GM10248 (cell line): ENCODE measurements around the gene ROBO1.

Experiments used
- CTCF ChIA-PET: fragments of 300-600 bp; sonication (Branson Sonifier 250); formaldehyde crosslinking; extraction: SDS; loops from one replicate; lab custom pipeline; 2021; ENCODE audit warnings: antibody characterized with exemption; lab: Yijun Ruan, JAX
- POLR2A ChIA-PET: fragments of 350-650 bp; sonication (Branson Sonifier 250); formaldehyde crosslinking; extraction: SDS; loops from one replicate; lab custom pipeline; 2020; ENCODE audit warnings: antibody characterized with exemption; lab: Yijun Ruan, JAX
- DNase-seq: peaks from one replicate; pipeline ENCODE4 v3.0.0; 2012; ENCODE audit errors: extremely low spot score
- CTCF ChIP-seq: IDR thresholded peaks from 2 replicates; pipeline ENCODE4 v1.5.1; 2012; ENCODE audit warnings: mild to moderate bottlenecking, low read depth; ENCODE audit errors: extremely low read depth, missing control alignments, control extremely low read depth

ROBO1 gene

GRCh38 chr3:79170021-79170420 lies 597.8 kb downstream of the ROBO1 start:
- CTCF ChIA-PET, result interaction anchor here (1.0 kb wide), 1 partner anchor 11 kb away, joined by 3 read pairs; no protein-coding TSS in a partner anchor
- DNase-seq, result no peak
- POLR2A ChIA-PET, result no interaction called here
- no peak for TF ChIP-seq CTCF

DNA sequence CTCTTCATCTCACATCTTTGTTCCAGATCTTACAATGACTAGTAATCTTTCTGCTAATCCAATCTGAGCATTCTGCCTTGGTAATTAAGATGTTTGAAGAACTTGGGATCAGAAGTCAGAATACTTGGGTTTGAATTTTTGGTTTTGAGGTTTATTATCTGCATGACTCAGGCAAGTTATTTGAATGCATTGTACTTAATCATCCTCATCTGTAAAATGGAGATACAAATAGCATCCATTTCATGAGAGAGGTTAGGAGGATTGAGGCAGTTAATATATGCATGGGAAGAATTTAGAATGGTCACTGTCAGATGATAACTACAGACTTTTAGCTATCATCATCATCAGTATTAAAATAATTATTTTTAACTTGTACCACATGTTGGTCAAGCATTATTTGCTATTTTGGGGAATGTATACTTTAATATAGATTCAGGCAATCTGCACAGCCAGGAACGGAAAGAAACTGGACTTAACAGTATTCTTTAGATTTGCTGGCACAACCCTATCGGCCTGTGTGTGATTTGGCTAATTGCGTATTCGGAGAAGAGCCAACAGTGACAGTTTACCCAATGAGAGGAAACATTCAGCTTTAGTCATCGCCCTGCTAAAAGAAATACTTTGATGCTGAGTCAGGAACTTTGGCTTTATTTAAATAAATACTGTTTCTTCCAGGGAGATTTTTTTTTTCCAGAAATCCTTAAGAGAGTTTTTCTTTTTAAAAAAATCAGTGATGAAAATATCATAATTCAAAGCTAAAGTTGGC lies 600.0 kb downstream of the ROBO1 start:
- CTCF ChIA-PET, result interaction anchor here (1.3 kb wide), 1 partner anchor 13 kb away, joined by 3 read pairs; no protein-coding TSS in a partner anchor
- DNase-seq, result no peak
- POLR2A ChIA-PET, result no interaction called here
- TF ChIP-seq CTCF, result no peak

GRCh38 chr3:79162653-79163052 lies 605.1 kb downstream of the ROBO1 start:
- CTCF ChIA-PET, result interaction anchor here (1.4 kb wide), 1 partner anchor 9 kb away, joined by 5 read pairs; no protein-coding TSS in a partner anchor
- no peak for TF ChIP-seq CTCF
- DNase-seq, result no peak
- POLR2A ChIA-PET, result no interaction called here

GRCh38 chr3:79161941-79162340 lies 605.9 kb downstream of the ROBO1 start:
- no peak for DNase-seq
- no peak for TF ChIP-seq CTCF
- ChIA-PET CTCF (interaction anchor here (0.8 to 1.4 kb wide), 2 partner anchors 9 to 12 kb away, joined by 3 to 5 read pairs; no protein-coding TSS in a partner anchor), POLR2A (no interaction called here)

DNA sequence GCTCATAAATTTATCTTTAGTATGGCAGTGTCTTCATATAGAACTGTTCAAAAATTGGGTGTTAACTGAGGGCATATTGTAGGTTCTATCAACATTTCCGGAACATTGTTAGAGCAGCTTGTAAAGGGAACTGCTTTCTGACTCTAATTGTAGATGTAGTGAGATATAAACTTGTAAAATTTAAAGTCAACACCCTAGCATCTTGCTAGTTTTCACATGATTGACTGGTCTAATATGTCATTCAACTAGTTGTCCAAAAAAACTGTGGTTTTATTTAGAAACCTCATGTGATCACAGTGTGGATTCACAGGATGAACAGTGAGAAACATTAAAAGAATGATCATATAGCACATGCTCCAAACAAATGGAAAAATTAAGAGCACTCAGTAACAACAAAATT lies 607.4 kb downstream of the ROBO1 start:
- ChIA-PET POLR2A (no interaction called here), CTCF (no interaction called here)
- DNase-seq, result no peak
- TF ChIP-seq CTCF, result no peak

GRCh38 chr3:79159736-79160135 lies 608.1 kb downstream of the ROBO1 start:
- no peak for DNase-seq
- POLR2A ChIA-PET, result no interaction called here
- no peak for TF ChIP-seq CTCF
- CTCF ChIA-PET, result interaction anchor here (1.3 kb wide), 1 partner anchor 10 kb away, joined by 3 read pairs; no protein-coding TSS in a partner anchor

DNA sequence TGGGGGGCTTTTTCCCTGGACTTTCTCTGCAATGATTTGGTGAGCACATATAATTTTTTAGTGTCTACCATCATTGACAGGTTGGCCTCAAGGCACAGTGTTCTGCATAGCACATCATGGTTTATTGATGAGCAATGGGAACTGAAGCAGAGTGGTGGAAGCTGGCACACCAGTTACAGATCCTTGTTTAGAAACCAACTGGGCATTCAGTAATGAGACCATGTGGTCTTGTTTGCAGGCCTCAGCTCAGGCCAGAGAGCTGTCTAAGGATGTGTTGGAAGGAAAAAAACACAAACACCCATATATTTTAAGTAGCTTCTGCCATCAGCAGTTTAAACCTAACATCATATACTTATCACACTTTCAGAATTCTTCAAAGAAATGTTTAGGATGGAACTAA lies 610.6 kb downstream of the ROBO1 start:
- TF ChIP-seq CTCF, result no peak
- ChIA-PET CTCF (no interaction called here), POLR2A (no interaction called here)
- no peak for DNase-seq
